LNCAP (cell line): ENCODE measurements around the gene NDUFV3.

Source experiments
- CTCF ChIP-seq: fragments of 450-650 bp; IDR thresholded peaks from 2 replicates; pipeline ENCODE4 v1.5.1; 2017; ENCODE audit warnings: mild to moderate bottlenecking

NDUFV3 gene

GRCh38 chr21:42848932-42849758 lies 44.0 kb upstream of the NDUFV3 start:
- no peak for TF ChIP-seq CTCF

- no peak for TF ChIP-seq CTCF
Observed at GRCh38 chr21:42849759-42850412, 43.2 kb upstream of the NDUFV3 start.

GRCh38 chr21:42850463-42850862 lies 42.6 kb upstream of the NDUFV3 start:
- no peak for TF ChIP-seq CTCF

- peak; percentile 56 for TF ChIP-seq CTCF
Observed at GRCh38 chr21:42850866-42851391, 42.2 kb upstream of the NDUFV3 start.

- TF ChIP-seq CTCF: no peak
Observed at GRCh38 chr21:42851812-42852665, 41.1 kb upstream of the NDUFV3 start.

GRCh38 chr21:42852925-42853570 lies 40.1 kb upstream of the NDUFV3 start:
- TF ChIP-seq CTCF: no peak

- no peak for TF ChIP-seq CTCF
Observed at GRCh38 chr21:42853621-42854020, 39.5 kb upstream of the NDUFV3 start.
